GM18868 (cell line): ENCODE results near the gene KLF17.

ENCODE experiments used
- ATAC-seq: cut with Tn5 transposase; IDR thresholded peaks from one replicate; pipeline ENCODE4 v1.9.1; 2021; ENCODE audit warnings: mild to moderate bottlenecking, moderate library complexity; ENCODE audit not compliant: unreplicated experiment

Gene KLF17

DNA sequence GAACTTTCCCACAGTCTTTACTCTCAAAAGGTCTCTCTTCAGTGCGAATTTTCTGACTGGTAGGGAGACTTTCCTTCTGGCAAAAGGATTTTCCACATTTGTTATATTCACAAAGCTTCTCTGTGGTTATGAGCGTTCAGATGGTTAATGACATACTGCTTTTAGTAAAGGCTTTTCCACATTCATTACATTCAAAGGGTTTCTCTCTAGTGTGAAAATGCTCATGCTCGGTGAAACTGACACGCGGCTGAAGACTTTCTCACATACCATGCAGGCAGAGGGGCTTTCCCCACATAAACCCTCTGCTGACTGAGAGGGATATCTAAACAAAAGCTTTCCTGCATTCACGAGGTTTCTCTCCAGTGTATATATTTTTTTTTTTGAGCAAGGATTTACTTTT is 32.7 kb downstream of the KLF17 start:
- ATAC-seq: no peak

DNA sequence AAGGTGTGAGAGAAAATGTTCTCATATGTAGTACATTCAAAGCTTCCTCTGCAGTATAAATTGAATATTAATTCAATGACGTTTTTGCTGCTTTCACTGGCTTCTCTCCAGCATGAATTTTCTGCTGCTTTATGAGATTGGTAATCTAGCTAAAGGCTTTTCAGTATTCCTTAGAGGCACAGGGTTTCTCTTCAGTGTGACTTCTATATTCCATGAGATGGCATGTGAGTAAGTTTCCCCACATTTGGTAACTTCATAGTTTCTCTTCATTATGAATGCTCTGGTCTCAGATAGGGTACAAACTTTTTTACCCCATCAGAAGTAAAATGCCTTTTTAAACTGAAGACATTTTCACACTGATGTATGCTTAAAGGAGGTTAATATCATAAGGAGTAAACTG is 33.2 kb downstream of the KLF17 start:
- ATAC-seq: no peak

GRCh38 chr1:44152692-44153091 is 34.1 kb downstream of the KLF17 start:
- no peak for ATAC-seq

GRCh38 chr1:44154049-44154448 is 35.4 kb downstream of the KLF17 start:
- no peak for ATAC-seq

DNA sequence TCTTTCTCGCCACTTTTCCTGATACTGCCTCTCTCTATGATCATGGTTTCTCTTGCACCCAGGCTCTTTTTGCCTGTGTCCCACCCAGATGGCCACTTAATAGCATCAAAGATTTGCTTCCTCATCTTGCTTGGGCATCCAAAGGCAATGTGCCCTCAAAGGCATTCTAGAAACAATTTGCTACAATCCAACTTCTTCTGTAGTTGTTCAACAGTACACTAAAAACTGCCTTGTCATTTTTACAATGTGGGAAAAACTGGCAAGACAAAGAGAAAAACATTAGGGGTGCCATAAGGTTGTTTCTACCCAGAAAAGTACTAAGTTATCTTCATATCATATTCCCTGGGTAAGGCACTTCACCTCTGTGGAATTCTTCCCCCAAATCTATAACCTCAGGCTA is 39.3 kb downstream of the KLF17 start:
- no peak for ATAC-seq

DNA sequence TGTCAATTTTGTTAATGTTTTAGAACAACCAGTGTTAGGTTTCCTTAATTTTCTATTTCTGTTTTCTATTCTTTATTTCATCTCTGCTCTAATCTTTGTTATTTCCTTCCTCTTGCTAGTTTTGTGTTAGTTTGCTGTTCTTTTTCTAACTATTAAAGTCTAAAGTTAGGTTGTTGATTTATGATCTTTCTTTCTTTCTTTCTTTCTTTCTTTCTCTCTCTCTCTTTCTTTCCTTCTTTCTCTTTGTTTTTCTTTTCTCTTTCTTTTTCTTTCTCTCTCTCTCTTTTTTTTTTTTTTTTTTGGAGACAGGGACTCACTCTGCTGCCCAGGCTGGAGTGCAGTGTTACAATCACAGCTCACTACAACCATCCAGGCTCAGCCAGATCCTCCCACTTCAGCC is 40.2 kb downstream of the KLF17 start:
- no peak for ATAC-seq

DNA sequence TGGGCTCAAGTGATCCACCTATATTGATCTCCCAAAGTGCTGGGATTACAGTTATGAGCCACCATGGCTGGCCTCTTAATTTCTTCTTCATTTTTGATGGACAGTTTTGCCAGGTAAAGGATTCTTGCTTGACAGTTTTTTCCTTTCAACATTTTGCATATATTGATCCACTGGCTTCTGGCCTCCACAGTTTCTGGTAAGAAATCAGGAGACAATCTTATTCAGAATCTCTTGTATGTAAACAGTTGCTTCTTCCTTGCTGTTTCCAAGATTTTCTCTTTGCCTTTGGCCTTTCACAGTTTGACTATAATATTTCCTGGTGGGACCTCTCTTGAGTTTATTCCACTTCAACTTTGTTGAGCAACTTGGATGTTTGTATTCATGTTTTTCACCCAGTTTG is 42.9 kb downstream of the KLF17 start:
- no peak for ATAC-seq

DNA sequence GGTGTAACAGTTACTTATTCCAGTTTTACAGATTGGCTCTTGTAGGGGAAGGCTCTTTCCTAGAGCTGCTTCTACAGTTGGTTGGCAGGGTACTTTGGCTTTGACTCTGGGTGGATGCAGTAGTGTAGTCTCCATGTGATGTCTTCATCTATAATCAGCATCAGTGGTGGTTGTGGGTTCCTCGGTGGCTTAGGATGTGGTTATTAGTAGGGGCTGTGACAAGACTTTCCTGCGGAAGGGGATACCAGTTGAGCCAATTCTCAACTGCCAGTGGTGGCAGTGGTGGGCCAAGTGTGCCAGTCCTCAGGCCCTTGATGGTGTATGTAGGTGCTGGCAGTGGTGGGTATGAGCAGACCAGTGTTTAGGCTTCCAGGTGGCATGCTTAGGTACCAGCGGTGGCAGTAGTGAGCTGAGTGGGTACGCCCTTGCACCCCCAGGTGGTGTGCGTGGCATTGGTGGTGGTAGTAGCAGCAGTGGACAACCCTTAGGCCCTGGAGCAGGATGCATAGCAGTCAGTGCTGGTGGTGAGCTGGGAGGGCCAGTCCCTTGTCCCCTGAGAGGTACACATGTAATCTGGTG is 50.0 kb downstream of the KLF17 start:
- ATAC-seq: no peak

DNA sequence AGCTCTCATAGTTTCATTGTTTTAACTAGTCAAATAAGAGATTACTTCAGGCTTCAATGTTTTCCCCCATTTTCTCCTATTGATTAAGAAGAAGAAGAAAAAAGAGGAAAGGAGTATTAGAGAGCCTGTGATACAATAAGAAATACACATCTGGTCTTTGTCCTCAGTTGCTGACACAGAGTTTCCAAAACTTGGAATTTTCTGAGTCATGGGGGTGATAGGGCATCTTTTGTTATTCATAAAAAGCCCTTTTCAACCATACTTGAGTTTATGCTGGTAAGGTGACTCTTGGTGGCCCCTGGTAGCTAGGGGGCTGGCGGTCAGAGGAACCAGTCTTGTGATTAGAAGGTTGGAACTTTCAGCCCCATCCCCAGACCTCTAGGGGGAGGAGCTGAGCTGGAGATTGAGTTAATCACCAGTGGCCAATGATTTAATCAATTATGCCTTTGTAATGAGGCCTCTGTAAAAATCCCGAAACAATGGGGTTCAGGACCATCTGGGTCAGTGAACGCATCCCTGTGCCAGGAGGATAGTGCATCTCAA is 51.7 kb downstream of the KLF17 start:
- no peak for ATAC-seq

- ATAC-seq: no peak
Measured at GRCh38 chr1:44174630-44175029, 56.0 kb downstream of the KLF17 start.
